GM18861 (cell line): ENCODE results near the gene LARGE2.

ENCODE experiments used
- ATAC-seq: cut with Tn5 transposase; IDR thresholded peaks from one replicate; pipeline ENCODE4 v1.9.1; 2021; ENCODE audit not compliant: unreplicated experiment

The LARGE2 gene

DNA sequence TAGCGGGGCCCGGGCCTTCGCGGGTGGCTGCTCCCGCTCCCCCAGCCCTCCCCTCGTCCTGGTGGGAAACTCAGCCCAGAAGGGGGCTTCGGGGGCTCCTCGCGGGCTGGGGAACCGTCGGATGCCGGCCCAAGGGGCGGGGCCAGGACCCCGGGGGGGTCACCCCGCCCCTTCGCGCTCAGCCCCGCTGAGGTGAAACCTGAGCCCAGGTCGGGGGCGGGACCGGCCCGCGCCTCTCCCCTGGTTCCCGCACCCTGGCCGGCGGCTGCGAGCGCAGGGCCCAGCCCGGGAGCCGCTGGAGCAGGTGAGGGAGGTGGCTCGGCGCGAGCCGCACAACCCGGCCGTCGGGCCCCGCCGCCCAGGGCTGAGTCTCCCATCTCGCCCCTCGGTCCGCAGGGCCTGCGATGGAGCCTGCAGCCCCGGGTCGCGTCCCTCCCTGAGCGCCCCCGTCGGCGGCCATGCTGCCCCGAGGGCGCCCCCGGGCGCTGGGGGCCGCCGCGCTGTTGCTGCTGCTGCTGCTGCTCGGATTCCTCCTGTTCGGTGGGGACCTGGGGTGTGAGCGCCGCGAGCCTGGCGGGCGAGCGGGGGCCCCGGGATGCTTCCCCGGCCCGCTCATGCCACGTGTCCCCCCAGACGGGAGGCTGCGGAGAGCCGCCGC is at the start of gene LARGE2:
LARGE2 (plus strand) TSS at position 232 of the 658 bp plus-strand sequence; CDS start at position 459, 227 bp downstream.
- no peak for ATAC-seq

DNA sequence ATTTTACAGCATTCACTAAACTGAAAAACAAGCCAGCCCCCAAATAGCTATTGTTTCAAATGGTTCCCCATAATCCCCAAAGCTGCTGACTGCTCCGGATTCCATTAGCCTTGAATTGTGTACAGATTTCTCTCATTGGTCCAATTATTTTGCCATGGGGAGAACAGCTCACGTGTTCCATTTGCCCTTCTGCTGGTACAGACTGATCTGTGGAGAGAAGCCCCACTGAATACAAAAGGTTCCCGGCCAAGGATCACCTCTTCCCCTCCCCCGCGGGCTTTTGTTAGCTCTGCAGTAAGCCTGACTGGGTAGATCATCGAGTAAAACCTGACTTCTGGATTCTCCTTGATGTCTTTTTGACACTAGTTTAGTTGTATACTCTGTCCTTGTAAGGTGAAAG is 46.1 kb upstream of the LARGE2 start:
- ATAC-seq, result no peak

DNA sequence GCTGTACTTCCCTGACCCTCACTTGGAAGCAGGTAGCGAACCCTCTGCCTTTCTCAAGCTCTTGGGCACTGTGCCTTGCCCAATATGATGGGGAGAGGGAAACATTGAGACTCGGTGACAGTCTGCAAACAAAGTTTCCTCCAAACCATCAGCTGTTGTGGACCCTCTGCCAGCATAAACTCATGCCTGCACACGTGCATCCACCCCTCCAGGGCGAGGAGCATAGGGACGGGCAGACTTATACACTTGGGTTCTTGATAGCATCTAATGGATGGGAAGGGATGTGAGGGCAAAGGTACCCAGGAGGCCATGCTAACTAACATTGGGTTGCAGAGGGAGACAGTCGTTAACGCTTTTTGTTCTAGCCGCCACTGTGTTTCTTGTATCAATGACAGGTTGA is 45.2 kb upstream of the LARGE2 start:
- ATAC-seq, result no peak

DNA sequence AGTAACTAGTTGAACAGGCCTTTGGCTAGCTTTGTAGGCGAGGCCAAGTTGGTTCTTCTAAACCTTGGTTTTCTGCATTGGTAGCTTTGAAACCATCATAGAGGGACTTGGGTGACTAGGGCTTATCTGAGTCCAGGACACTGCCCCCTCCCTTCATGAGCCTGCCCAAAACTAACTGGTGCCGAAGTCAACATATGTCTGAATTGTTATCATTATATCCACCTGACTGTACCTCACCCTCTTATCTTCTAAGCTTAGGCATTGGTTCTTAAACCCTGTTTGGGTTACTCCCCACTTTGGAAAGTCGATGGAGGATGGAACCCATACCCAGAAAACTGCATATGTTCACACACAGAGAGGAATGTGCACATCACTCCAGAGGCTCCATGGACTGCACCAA is 44.6 kb upstream of the LARGE2 start:
- ATAC-seq, result no peak

DNA sequence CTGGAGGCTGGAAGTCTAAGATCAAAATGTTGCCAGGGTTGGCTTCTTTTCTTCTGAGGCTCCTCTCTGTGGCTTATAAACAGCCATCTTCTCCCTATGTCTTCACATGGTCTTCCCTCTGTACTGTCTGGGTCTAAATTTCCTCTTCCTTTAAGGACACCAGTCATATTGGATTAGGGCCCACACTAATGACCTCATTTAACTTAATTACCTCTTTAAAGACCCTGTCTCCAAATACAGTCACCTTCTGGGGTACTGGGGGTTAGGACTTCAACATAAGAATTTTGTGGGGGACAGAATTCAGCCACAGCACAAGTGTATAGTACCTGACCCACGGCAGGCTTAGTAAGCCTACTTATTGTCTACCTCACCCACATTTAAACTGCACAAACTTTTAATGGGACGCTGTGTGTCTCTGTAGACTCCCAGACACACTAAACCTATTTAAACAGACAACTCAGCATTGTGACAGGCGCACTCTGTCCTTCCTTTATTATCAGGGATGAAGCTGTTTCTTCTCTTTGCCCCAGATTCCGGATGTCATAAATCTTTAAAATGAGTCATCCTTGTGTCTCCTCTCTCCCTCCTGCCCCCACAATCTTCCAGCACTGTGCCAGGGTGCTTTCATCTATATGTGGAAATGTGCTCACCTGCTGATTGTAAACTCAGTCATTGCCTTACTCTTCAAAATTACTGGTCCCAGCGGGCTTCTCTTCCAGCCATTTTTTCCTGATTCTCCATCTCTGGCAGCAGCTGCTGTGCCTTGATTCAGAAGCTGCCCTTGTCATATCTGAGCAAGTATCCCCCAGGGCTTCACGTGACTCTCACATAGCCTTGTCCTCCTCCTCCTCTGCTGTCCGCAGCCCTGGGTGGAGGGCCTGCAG is 42.4 kb upstream of the LARGE2 start:
- no peak for ATAC-seq

DNA sequence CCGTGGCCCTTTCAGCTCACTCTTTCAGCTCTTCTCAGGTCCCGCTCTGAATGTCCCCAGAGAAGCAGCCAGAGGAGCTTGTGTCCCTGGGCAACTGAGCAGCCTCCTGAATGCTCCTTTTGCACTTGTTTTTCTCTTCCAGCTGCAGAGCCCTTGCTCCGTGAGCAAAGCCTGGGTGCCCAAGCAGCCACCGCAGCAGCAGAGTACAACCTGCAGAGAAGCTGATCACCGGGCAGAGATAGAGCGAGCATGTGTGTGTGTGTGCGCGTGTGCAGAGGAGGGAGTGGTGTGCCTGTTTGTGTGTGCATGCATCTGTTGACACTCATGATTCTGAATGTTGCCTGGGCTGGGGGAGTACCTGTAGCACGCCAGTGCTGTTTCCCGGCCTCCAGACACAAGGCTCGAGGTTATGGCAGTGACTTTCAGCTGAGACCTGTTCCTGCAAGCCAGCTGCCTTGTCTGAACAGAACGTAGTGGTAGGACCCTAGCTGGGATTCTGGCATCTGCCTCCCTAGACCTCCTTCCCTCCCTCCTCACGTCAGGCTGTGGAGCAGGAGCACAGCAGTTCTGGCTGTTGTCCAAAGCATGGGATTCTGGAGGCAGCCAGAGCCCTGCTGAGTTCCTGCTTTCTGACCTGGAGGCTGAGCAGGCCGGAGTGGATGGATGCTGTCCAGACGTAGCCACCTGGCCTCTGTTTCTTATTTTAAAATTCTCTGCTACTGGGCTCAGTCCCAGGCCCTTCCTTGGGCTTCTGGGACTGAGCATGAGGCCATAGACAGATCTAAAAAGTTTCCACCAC is 41.5 kb upstream of the LARGE2 start:
- no peak for ATAC-seq

DNA sequence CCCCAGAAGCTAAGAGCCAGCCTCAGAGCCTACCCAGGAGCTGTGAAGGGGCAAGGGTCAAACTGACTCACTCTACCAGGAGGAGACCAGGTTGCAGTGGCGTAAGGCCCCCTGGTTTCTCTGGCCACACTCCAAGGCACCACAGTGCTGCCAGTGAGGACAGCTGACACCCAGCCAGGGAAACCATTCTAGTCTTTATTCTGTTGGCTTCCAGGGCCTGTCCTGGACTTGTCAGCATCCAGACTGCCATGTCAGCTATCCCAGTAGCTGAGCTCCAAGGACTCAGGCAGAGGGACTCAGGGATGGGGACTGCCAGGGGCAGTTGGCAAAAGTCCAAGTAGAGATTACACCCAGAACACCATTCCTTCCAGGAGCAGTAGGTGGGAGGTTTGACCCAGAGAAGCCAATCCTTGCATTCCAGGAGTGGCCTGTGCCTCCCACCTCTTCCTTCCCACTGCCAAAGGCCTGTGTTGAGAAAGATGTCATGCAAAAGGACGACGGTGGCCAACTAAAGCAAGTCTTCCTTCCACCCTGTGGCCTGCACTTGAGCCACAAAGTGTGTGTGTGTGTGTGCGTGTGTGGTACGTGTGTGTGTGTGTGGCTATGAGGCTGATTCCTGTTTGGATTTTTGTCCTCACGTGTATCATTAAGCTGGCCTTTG is 40.6 kb upstream of the LARGE2 start:
- ATAC-seq, result no peak

DNA sequence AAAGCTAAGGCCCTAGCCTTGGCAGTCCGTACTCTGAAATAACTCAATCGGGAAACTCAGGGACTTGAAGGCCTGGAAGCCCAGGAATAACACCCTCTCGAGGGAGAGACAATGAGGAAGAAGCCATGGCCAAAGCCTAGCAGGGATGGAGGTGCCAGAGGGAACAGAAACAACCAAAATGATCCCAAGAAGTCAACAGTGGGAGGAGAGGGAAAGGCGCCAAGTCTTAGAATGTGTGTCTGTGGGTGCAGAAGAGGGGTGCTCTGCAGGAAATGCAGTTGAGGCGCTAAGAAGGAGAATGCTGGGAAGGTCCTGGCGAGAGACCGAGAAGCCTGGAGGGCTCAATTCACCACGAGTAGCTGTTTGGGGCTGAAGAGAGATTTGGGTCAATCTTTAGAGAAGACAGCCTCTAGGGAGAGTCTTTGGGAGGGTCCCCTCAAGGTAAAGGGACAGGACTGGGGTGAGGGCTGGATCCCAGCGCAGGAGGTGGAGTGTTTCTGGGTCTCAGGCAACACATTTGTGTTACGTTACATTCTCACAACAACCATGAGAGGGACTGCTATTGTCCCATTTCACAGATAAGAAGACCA is 37.8 kb upstream of the LARGE2 start:
- no peak for ATAC-seq

DNA sequence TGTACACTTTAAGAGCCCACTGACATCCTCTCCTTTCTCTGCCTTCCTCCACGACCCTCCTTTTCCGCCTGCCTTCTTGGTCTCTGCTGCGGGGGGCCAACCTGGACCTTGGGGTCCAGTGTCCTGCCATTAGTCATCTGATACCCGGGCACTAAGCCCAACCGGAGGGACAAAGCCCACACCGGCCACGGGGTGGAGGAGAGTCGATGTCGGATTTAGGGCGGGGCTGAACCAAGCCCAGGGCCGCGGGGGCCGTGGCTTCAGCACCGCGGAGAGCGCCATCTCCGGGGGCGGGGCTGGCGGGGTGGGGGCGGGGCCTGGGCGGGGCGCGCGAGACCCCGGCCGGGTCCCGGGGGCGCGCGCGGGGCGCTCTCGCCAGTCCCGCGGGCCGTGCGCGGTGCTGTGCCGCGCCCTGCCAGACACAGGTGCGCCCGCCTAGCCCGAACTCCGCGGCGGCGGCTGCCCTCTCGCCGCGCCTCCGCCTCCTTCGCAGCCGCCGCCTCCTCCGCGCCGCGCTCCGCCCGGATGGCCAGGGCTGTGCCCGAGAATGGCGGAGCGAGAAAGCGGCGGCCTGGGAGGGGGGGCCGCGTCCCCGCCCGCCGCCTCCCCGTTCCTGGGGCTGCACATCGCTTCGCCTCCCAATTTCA is 37.1 kb upstream of the LARGE2 start, which contains the start of gene MAPK8IP1:
MAPK8IP1 (plus strand) TSS at position 378 of the 647 bp plus-strand sequence; CDS start at position 548, 170 bp downstream.
- no peak for ATAC-seq

DNA sequence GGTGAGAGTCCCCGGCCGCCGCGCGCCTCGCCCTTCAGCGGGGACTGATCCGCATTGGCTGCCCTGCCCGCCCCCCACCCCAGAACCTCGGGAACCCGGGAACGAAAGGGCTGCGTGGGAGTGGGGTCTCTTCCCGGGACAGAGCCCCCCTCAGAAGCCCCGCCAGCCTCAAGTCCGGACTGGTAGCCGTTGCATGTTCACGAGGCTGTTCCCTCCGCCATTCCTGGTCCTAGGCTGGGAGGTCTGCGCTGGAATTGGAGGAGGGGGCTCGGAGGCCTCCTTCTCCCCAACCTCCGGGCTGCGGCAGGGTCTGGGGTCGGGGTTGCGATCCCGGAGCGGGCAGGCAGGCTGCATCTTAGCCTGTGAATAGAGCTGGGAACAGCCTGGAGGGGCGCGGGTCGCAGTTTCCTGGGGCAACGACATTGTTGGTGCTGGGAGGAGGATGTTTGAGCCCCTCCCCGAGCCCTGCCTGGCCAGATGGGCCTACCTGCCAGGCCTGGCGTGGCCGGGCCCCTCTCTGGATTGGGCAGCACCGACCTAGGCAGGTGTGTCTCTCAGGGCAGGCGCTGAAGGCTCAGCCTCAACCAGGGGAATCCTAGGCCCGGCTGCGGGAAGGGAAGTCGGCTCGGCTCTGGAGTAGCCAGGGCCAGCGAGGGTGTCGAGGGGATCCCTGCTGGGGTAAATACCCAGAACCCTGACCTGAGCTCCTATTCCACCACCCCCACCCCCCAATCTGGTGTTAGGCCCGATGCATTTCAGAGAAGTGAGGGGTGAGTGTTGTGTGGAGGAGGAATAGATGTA is 36.3 kb upstream of the LARGE2 start:
- no peak for ATAC-seq

DNA sequence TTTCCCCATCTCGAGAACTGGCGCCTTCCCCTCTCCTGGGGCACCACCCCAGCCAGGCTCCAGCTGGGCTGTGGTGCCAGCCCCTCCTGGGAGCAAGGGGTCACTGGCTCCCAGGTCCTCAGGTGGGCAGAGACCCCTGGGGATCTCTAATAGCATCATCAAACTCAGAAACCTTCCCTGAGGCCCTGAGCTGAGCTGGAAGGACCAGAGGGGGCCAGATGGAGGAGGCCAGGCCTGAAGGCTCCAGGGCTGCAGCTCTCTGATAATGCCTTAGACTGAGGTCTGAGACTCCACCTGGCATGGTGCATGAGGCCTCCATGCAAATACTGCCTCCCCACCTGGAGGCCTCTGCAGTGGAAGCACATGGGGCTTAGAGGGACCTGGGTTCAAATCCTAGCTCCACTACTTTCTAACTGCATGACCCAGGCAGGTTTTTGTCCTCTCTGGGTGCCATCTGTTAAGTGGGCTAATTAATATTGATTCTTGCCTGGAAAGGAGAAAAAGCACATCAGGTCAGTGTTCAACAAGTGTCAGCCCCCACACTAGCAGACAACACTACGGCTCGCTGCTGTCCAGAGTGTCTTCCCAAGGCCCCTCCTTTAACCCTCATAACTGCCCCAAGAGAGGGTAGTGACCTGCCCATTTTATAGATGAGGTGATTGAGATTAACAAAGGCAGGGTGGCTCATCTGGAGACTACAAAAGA is 35.5 kb upstream of the LARGE2 start:
- no peak for ATAC-seq

DNA sequence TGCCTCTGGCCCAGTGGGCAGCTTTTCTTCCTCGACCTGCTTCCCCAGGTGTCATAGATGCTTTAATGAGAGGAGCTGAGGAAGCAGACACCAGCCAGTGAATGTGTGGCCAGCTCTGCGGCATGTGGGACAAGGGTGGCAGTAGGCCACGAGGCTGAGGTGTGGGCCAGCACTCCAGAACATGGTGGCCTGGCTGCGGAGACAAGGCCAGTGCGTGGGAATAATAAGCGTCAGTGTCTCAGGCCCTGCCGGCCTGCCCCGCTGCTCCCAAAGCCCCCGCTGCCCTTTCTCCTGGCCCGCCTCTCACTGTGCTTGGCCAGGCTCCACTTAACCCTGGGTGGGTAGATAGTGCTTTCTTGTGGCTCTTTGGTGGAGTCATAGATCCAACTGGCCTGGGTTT is 34.9 kb upstream of the LARGE2 start:
- no peak for ATAC-seq

DNA sequence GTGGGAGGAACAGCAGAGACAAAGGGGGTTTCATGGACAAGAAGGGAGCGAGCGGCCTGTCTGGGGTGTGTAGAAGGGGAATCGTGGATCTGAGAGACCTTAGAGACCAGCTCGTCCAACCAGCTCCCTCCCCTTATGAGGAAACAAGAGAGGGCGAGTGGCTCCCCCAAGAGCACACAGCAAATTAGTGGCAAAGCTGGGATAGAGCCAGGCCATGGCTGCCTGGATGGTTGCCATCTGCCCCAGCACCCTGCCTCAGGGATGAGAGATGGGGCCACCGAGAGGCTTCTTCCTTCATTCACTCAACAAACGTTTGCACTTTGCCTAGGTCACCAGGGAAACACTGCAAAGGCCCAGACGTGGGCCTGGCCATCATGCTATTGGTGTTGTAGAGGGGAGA is 32.9 kb upstream of the LARGE2 start:
- no peak for ATAC-seq

DNA sequence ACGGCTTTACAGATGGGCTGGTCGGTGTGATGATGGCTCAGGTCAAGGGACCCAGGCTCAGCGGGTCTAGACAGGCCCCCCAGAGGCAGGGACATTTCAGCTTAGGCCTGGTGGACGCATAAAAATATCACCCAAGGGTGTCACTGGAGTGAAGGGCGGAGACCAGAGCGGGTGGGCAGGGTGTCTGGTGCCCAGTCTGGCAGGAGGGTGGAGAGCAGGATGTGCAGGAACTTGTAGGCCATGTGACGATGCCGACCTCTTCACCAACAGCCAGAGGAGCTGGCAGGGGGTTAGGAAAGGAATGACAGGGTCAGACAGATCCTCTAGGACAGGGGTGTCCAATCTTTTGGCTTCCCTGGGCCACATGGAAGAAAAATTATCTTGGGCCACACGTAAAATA is 32.5 kb upstream of the LARGE2 start:
- no peak for ATAC-seq

DNA sequence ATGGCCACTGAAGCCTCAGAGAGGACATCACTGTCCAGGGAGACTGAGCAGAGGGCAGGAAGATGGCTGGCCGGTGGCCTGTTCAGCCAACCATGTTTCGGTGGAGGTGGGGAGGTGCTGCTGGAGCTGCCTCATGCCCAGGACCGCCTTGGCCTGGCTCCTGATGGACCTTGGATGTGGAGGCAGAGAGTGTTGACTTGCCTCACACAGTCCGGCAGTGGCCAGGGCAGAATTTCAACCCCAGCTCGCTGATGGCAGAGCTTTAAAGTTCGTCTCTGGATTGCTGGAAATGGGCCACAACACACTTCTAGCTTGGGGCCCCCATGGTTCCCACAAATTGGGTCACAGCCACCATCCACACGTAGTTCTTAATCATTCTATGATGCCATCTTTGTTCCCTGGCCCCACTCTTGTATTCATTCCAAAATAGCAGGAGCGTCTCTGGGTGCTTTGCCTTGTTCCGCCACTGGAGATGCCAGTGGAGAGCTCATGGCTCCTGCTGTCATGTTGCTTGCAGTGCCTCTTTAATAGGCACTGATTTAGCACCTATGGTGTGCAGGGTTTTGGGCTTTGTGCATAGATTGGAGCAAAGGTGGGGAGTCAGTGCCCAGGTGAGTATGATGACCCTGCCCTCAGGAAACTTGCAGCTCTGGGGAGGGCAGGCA is 31.4 kb upstream of the LARGE2 start:
- ATAC-seq, result no peak

DNA sequence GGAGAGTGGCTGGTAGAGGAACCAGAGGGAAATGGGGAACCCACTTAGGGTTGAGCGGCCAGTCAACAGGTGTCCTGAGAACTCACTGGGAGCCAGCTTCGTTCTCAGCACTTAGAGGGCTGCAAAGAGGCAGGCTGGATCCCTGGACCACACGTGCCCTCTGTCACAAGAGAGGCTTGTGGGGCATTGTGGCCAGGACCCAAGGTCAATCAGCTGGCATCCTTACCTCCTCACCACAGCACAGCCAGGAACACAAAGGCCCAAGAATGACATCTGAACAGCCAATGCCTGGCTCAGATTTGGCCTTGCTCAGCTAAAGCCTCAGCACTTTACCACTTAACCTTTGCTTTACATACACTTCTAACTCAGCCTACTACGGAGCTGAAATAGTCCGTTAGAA is 29.6 kb upstream of the LARGE2 start:
- no peak for ATAC-seq

DNA sequence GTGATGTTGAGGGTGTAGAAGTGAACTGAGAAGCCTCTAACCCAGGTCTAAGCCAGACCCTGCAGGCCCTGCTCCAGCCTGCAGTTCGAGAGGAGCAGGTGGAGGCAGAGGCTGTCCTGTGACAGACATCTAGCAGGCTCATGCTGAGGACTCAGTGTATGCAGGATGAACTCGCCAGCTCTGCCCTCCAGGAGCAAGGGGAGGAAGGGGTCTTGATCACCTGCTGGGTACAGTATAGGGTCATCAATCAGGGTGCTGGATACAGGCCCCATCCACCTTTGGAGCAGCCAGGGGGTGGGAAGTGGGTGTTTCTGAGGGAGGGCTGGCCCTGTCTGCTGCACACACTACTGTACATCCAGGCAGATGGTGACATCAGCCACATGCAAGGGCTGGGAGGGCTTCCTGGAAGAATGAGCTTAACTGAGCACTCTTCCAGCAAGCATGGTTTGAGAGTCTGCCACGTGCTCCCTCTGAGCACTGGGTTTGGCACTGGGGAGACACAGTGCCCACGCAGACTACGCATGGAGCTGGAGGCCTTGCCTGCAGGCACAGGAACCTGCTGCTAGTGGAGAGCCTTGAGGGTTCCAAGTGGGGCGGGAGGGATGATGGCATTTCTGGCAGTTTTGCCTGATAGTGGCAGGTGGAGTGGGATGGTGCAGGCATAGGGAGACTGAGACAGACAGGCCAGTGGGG is 27.8 kb upstream of the LARGE2 start:
- ATAC-seq, result no peak
